ENCODE results near the gene PKP1.

The PKP1 gene

DNA sequence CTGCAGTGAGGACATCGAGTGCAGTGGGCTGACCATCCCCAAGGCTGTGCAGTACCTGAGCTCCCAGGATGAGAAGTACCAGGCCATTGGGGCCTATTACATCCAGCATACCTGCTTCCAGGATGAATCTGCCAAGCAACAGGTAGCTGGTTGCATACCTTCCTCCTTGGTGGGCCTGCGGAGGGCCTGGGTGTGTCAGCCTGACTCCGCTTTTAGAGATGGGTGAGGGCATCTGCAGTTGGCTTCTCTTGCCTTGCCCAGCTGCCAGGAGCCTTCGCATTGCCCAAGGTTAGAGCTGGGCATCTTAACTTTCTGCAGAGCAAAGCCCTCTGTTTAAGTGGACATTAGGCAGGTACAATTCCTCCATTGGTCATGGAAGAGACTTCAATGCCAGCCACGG, 33.2 kb downstream of the PKP1 start:
- no peak for TF ChIP-seq EZH2phosphoT487 (IDR thresholded peaks at IDR 0.05; ENCODE audit: borderline replicate concordance, low read length)
- TF ChIP-seq, protein P1, sequence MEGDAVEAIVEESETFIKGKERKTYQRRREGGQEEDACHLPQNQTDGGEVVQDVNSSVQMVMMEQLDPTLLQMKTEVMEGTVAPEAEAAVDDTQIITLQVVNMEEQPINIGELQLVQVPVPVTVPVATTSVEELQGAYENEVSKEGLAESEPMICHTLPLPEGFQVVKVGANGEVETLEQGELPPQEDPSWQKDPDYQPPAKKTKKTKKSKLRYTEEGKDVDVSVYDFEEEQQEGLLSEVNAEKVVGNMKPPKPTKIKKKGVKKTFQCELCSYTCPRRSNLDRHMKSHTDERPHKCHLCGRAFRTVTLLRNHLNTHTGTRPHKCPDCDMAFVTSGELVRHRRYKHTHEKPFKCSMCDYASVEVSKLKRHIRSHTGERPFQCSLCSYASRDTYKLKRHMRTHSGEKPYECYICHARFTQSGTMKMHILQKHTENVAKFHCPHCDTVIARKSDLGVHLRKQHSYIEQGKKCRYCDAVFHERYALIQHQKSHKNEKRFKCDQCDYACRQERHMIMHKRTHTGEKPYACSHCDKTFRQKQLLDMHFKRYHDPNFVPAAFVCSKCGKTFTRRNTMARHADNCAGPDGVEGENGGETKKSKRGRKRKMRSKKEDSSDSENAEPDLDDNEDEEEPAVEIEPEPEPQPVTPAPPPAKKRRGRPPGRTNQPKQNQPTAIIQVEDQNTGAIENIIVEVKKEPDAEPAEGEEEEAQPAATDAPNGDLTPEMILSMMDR (IDR thresholded peaks at IDR 0.05; ENCODE audit: low read depth, low read length, poor library complexity, severe bottlenecking) = no peak
- H3K79me2 ChIP-seq (ENCODE audit: control insufficient read depth, low read length) = no peaks in the 10 kb centered on the region
- H3K27me3 ChIP-seq (ENCODE audit: control insufficient read depth, low read length) = no peaks in the 10 kb centered on the region

DNA sequence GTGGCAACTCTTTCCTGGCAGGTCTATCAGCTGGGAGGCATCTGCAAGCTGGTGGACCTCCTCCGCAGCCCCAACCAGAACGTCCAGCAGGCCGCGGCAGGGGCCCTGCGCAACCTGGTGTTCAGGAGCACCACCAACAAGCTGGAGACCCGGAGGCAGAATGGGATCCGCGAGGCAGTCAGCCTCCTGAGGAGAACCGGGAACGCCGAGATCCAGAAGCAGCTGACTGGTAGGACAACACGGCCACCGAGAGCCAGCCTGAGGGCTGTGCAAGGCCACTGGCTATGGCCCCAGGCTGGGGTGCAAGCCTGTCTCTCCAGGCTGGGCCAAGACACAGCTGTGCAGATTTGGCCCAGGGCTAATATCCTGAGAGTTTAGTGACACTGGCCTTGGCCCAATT, 34.2 kb downstream of the PKP1 start:
- Histone ChIP-seq H3K79me2 (ENCODE audit: control insufficient read depth, low read length) (no peaks in the 10 kb centered on the region), H3F3A (ENCODE audit: control insufficient read depth, insufficient read depth) (no peaks in the 10 kb centered on the region), H3K9me3 (ENCODE audit: control insufficient read depth, insufficient read depth, low read length) (no peaks in the 10 kb centered on the region), H3K4me3 (ENCODE audit: low read length) (no peak overlapping the region), H4K20me1 (ENCODE audit: control insufficient read depth, insufficient read depth, low read depth, low read length) (no peaks in the 10 kb centered on the region), H3K36me3 (ENCODE audit: control insufficient read depth, low read length) (no peaks in the 10 kb centered on the region), H3K4me2 (ENCODE audit: low read length) (no peak overlapping the region), H3K27ac (ENCODE audit: low read depth, low read length) (no peak overlapping the region), H3K4me1 (ENCODE audit: control insufficient read depth, low read length) (no peaks in the 10 kb centered on the region), H3K27me3 (ENCODE audit: control insufficient read depth, low read length) (no peaks in the 10 kb centered on the region), H3K9me2 (replicated peaks; ENCODE audit: control insufficient read depth, low read length) (no peaks in the 10 kb centered on the region)
- TF ChIP-seq, protein P1 (IDR thresholded peaks at IDR 0.05; ENCODE audit: low read depth, low read length, poor library complexity, severe bottlenecking) = no peak
- no peak for TF ChIP-seq EZH2phosphoT487 (IDR thresholded peaks at IDR 0.05; ENCODE audit: borderline replicate concordance, low read length)

More for the DNA sequence above, 33.2 kb downstream of the PKP1 start:
- Histone ChIP-seq H3K27ac (ENCODE audit: low read depth, low read length) (no peak overlapping the region), H3K4me1 (ENCODE audit: control insufficient read depth, low read length) (no peaks in the 10 kb centered on the region), H3F3A (ENCODE audit: control insufficient read depth, insufficient read depth) (no peaks in the 10 kb centered on the region), H3K4me2 (ENCODE audit: low read length) (no peak overlapping the region), H3K9me3 (ENCODE audit: control insufficient read depth, insufficient read depth, low read length) (no peaks in the 10 kb centered on the region), H4K20me1 (ENCODE audit: control insufficient read depth, insufficient read depth, low read depth, low read length) (no peaks in the 10 kb centered on the region), H3K36me3 (ENCODE audit: control insufficient read depth, low read length) (no peaks in the 10 kb centered on the region), H3K4me3 (ENCODE audit: low read length) (no peak overlapping the region), H3K9me2 (replicated peaks; ENCODE audit: control insufficient read depth, low read length) (no peaks in the 10 kb centered on the region)

DNA sequence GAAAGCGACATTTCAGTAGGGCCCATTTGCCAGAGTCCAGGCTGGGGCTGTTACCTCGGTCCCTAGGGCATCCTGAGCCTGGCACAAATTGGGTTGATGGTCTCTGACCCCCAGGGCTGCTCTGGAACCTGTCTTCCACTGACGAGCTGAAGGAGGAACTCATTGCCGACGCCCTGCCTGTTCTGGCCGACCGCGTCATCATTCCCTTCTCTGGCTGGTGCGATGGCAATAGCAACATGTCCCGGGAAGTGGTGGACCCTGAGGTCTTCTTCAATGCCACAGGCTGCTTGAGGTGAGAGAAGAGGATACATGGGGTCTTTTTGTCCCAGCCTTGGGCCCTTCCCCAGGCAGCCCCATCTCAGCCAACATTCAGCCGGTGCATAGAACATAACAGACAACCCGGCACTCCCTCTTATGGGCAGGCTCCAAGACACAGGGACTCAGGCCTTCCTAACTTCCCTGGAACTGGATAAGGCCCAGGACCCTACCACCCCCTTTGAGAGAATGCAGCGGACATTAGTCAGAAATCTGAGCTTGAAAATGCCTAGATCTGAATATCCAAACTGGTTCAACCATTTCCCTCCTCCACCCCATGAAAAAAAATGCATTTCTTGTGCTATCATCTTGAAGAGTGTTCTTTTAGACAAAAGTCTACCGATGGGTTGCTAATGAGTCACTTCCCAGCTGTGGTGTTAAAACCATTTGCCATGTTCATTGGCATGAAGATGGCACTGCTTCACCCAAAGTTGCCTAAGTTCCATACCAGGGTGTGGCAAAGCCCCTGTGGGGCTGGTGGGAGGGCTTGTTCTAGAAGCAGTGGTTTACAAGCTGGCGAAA, 35.4 kb downstream of the PKP1 start:
- TF ChIP-seq EZH2phosphoT487 (IDR thresholded peaks at IDR 0.05; ENCODE audit: borderline replicate concordance, low read length) = no peak
- TF ChIP-seq, protein P1 (IDR thresholded peaks at IDR 0.05; ENCODE audit: low read depth, low read length, poor library complexity, severe bottlenecking) = no peak
- no peaks in the 10 kb centered on the region for H3K36me3 ChIP-seq (ENCODE audit: control insufficient read depth, low read length)

More for the DNA sequence above, 35.4 kb downstream of the PKP1 start:
- Histone ChIP-seq H3K27me3 (ENCODE audit: control insufficient read depth, low read length) (no peaks in the 10 kb centered on the region), H3K4me2 (ENCODE audit: low read length) (no peak overlapping the region), H3F3A (ENCODE audit: control insufficient read depth, insufficient read depth) (no peaks in the 10 kb centered on the region), H3K27ac (ENCODE audit: low read depth, low read length) (no peak overlapping the region), H3K4me3 (ENCODE audit: low read length) (no peak overlapping the region), H3K9me3 (ENCODE audit: control insufficient read depth, insufficient read depth, low read length) (no peaks in the 10 kb centered on the region), H3K79me2 (ENCODE audit: control insufficient read depth, low read length) (no peaks in the 10 kb centered on the region), H4K20me1 (ENCODE audit: control insufficient read depth, insufficient read depth, low read depth, low read length) (no peaks in the 10 kb centered on the region), H3K9me2 (replicated peaks; ENCODE audit: control insufficient read depth, low read length) (no peaks in the 10 kb centered on the region), H3K4me1 (ENCODE audit: control insufficient read depth, low read length) (no peaks in the 10 kb centered on the region)

All from DOHH2 (cell line).